Activated CD4-positive, alpha-beta T cell treated with anti-CD3 and anti-CD28 coated beads, Interleukin-2, amount 50 U/mL, for 4 hours (primary cell): ENCODE data around the gene TST.
"Not testable (repeated sequence)": the region's sequence is repeated elsewhere in the genome, so short reads cannot be mapped to it uniquely, and the experiment has no call there.

Source experiments
- DNase-seq, 2 experiments: peaks; one replicate each; pipeline ENCODE4 v3.0.0-alpha.2; 2020

TST gene

GRCh38 chr22:37012262-37012904 is 6.9 kb downstream of the TST start:
- no peak for DNase-seq

GRCh38 chr22:37011472-37011871 is 7.8 kb downstream of the TST start:
- no peak for DNase-seq

GRCh38 chr22:37010976-37011375 is 8.3 kb downstream of the TST start:
- DNase-seq, result no peak

GRCh38 chr22:37010174-37010573 is 9.1 kb downstream of the TST start:
- no peak for DNase-seq

GRCh38 chr22:37009490-37009889 is 9.8 kb downstream of the TST start:
- DNase-seq, result no peak

GRCh38 chr22:37008365-37008764 is 10.9 kb downstream of the TST start:
- no peak for DNase-seq

GRCh38 chr22:37007651-37008050 is 11.6 kb downstream of the TST start:
- no peak for DNase-seq

GRCh38 chr22:37002633-37003032 is 16.6 kb downstream of the TST start:
- DNase-seq, result no peak

GRCh38 chr22:37001826-37002225 is 17.4 kb downstream of the TST start:
- no peak for DNase-seq

GRCh38 chr22:37000676-37001534 is 18.3 kb downstream of the TST start:
- no peak for DNase-seq

- no peak for DNase-seq
These were observed 19.8 kb downstream of the TST start for GRCh38 chr22:36999463-36999862.

- no peak for DNase-seq
These were observed 20.5 kb downstream of the TST start for GRCh38 chr22:36998620-36999351.

GRCh38 chr22:36997746-36998145 is 21.5 kb downstream of the TST start:
- DNase-seq, result no peak

GRCh38 chr22:36991206-36991605 is 28.0 kb downstream of the TST start:
- DNase-seq, result no peak

GRCh38 chr22:36990457-36990856 is 28.8 kb downstream of the TST start:
- DNase-seq, result no peak

- not testable (repeated sequence) for DNase-seq
These were observed 30.2 kb downstream of the TST start for GRCh38 chr22:36989012-36989411.

GRCh38 chr22:36988075-36988832 is 31.0 kb downstream of the TST start:
- DNase-seq, result no peak

GRCh38 chr22:36986242-36986821 is 32.9 kb downstream of the TST start:
- peak in 1 of 2 experiments; percentile 24 for DNase-seq

- DNase-seq, result no peak
These were observed 33.9 kb downstream of the TST start for GRCh38 chr22:36985211-36985889.

GRCh38 chr22:36982136-36982535 is 37.1 kb downstream of the TST start:
- DNase-seq, result no peak

- no peak for DNase-seq
These were observed 37.9 kb downstream of the TST start for GRCh38 chr22:36981247-36981775.
